K562 (cell line): ENCODE data around the gene GLRA3. TPM values are rescaled to one million over a fixed set of nuclear protein-coding genes. Genes with fewer than 3 reads are reported as not detected.
"Not testable (repeated sequence)": the region's sequence is repeated elsewhere in the genome, so short reads cannot be mapped to it uniquely, and the experiment has no call there.

Source experiments
- ATAC-seq: fragments of 200-7000 bp; cut with Tn5 transposase; 3 replicates; pipeline ENCODE4 v1.9.1; 2020; ENCODE audit warnings: moderate library complexity
- BruUV-seq: library from RNA; stranded (reverse); fragments of 400-500 nt; replicated peaks from 2 replicates; lab custom pipeline; 2021; lab: Mats Ljungman, UMichigan
- CTCF ChIA-PET: fragments of 300-600 bp; formaldehyde crosslinking; extraction: SDS; loops from one replicate; lab custom pipeline; 2021; ENCODE audit warnings: low intra/inter-chr PET ratio; lab: Yijun Ruan, JAX
- POLR2A ChIA-PET: fragments of 300-600, 350-650 bp; sonication (Branson Sonifier 250); formaldehyde crosslinking; extraction: SDS; loops from one replicate; lab custom pipeline; 2021; ENCODE audit warnings: antibody characterized with exemption, inconsistent platforms; lab: Yijun Ruan, JAX
- DNase-seq, 4 experiments: peaks; one replicate each; pipeline versions ENCODE4 v3.0.0 to v3.0.0-alpha.2; 2011 to 2018; ENCODE audit warnings: low spot score in 3 of 4, mixed read lengths in 3 of 4; ENCODE audit errors: extremely low read depth in 1 of 4
- FAIRE-seq: peaks from 2 replicates; lab custom pipeline; 2011; peaks lifted over from hg19 to GRCh38; lab: Jason Lieb, UNC
- H2AFZ ChIP-seq: 2 replicates; pipeline ENCODE4 v1.6.0; 2011; ENCODE audit warnings: low read depth, low read length, control low read depth, inconsistent platforms
- H3K27ac ChIP-seq: fragments of 200-600 bp; 3 replicates; pipeline ENCODE4 v1.8.0; 2011; ENCODE audit warnings: low read depth, mild to moderate bottlenecking, control low read depth, inconsistent platforms, low read length, moderate library complexity, mixed read lengths; ENCODE audit errors: extremely low read depth
- H3K27me3 ChIP-seq, 2 experiments: fragments of 300-600 bp in 1 of 2; 2 replicates in 1 of 2; 3 replicates in 1 of 2; pipeline versions ENCODE4 v1.6.0 to v1.8.0; 2011; ENCODE audit warnings: inconsistent platforms in 2 of 2, low read length in 2 of 2, mild to moderate bottlenecking in 1 of 2, mixed read lengths in 1 of 2, moderate library complexity in 1 of 2; ENCODE audit not compliant: control insufficient read depth in 2 of 2, insufficient read depth in 2 of 2
- H3K36me3 ChIP-seq: fragments of 300-600 bp; 3 replicates; pipeline ENCODE4 v1.8.0; 2011; ENCODE audit warnings: mild to moderate bottlenecking, low read length, inconsistent platforms; ENCODE audit not compliant: control insufficient read depth, insufficient read depth
- H3K4me1 ChIP-seq, 2 experiments: fragments of 200-600 bp in 1 of 2; replicated peaks in 1 of 2; 2 replicates in 1 of 2; 3 replicates in 1 of 2; pipeline versions ENCODE4 v1.5.1 to v1.8.0; 2011; ENCODE audit warnings: inconsistent platforms in 2 of 2, low read length in 2 of 2, mild to moderate bottlenecking in 1 of 2, mixed read lengths in 1 of 2, moderate library complexity in 1 of 2; ENCODE audit not compliant: control insufficient read depth in 2 of 2, insufficient read depth in 2 of 2
- H3K4me2 ChIP-seq: 2 replicates; pipeline ENCODE4 v1.6.1; 2011; ENCODE audit warnings: low read length, control low read depth, inconsistent platforms, mixed read lengths; ENCODE audit not compliant: insufficient read depth
- H3K4me3 ChIP-seq: fragments of 200-600 bp; sonication (generic), shearing (Covaris generic); 2 replicates; pipeline ENCODE4 v1.5.1; 2016; ENCODE audit warnings: control low read depth, inconsistent platforms
- H3K79me2 ChIP-seq: fragments of 200-600 bp; 3 replicates; pipeline ENCODE4 v1.8.0; 2011; ENCODE audit warnings: low read length, inconsistent platforms; ENCODE audit not compliant: control insufficient read depth, insufficient read depth
- H3K9ac ChIP-seq, 2 experiments: 2 replicates each; pipeline versions ENCODE4 v1.6.0 to v1.6.1; 2011; ENCODE audit warnings: low read depth in 2 of 2, low read length in 2 of 2, control low read depth in 1 of 2, inconsistent platforms in 1 of 2, mild to moderate bottlenecking in 1 of 2, mixed read lengths in 1 of 2; ENCODE audit not compliant: insufficient read depth in 1 of 2
- H3K9me1 ChIP-seq: one replicate; pipeline ENCODE4 v1.6.0; 2011; ENCODE audit warnings: inconsistent platforms, mild to moderate bottlenecking, low read length, moderate library complexity; ENCODE audit not compliant: control insufficient read depth, insufficient read depth
- H3K9me3 ChIP-seq: replicated peaks from 2 replicates; pipeline ENCODE4 v1.5.1; 2011; ENCODE audit warnings: low read depth, low read length, inconsistent platforms; ENCODE audit not compliant: control insufficient read depth, insufficient read depth
- H4K20me1 ChIP-seq: replicated peaks from 2 replicates; pipeline ENCODE4 v1.6.1; 2011; ENCODE audit warnings: low read length, inconsistent platforms, mixed read lengths; ENCODE audit not compliant: control insufficient read depth, insufficient read depth
- CTCF ChIP-seq, 3 experiments: IDR thresholded peaks in 2 of 3; conservative IDR thresholded peaks in 1 of 3; 2 replicates each; pipeline ENCODE4 v1.5.1; 2011 to 2012; ENCODE audit warnings: low read length in 3 of 3, mild to moderate bottlenecking in 3 of 3, control low read depth in 2 of 3, improper control_type of control experiment in 1 of 3, inconsistent platforms in 1 of 3, low read depth in 1 of 3, mixed read lengths in 1 of 3, moderate library complexity in 1 of 3; ENCODE audit not compliant: insufficient read depth in 2 of 3
- HNRNPH1 ChIP-seq: fragments of 200-400 bp; formaldehyde crosslinking; optimal IDR thresholded peaks from 2 replicates; pipeline ENCODE3; 2017; ENCODE audit warnings: low read depth, mild to moderate bottlenecking, low read length, moderate library complexity
- WGBS: fragments of 100-300 bp; shearing (Covaris generic); methylation state at CpG from one replicate; pipeline ENCODE4 v1.1.6; 2016; ENCODE audit warnings: low coverage, mixed read lengths; ENCODE audit not compliant: insufficient coverage; ENCODE audit errors: missing lambda C conversion rate; 5-methylcytosine and 5-hydroxymethylcytosine counted together
- in situ Hi-C: fragments of 300-500 bp; cut with MboI; formaldehyde crosslinking; loops from 4 replicates; pipeline ENCODE4 v1.15.0; 2018; ENCODE audit warnings: inconsistent platforms, mixed read lengths
- intact Hi-C: fragments of 100-400 bp; cut with micrococcal nuclease; formaldehyde crosslinking; loops from 2 replicates; pipeline ENCODE4 v1.14.2; 2022
- polyA plus RNA-seq, 8 experiments: library from polyadenylated mRNA; depleted of rRNA in 4 of 8; stranded (reverse) in 5 of 8; unstranded in 3 of 8; fragments of >200 nt; fragmentation: Nextera tagmentation in 2 of 8; fragmentation: Illumina TruSeq in 1 of 8; extraction: Ambion mirVana in 2 of 8; extraction: Trizol in 1 of 8; gene quantifications; 2 replicates each; pipeline versions ENCODE4 v1.2.1 to v1.2.3, GENCODE V29; 2011 to 2014; ENCODE audit warnings: inconsistent platforms in 1 of 8, missing spikeins in 1 of 8
- total RNA-seq, 7 experiments: library from RNA; depleted of rRNA in 6 of 7; stranded (reverse); fragments of >200 nt in 6 of 7; fragmentation: Illumina TruSeq in 2 of 7; extraction: Trizol in 2 of 7; gene quantifications; 2 replicates each; pipeline versions ENCODE4 v1.2.1 to v1.2.3, GENCODE V29; 2011 to 2021; ENCODE audit warnings: low replicate concordance in 1 of 7

The GLRA3 gene
- total and polyA plus RNA-seq, 9 of the 15 experiments (the other 6 are each of a cell fraction or from before 2014, with no cell fraction given): 0.06 to 0.14 (median 0.08) TPM; not detected in 2

- H3K9me1 ChIP-seq: no peaks in the 10 kb centered on the region
- WGBS: 0% methylated on average over 1 of the region's 1 CpG
Measured at GRCh38 chr4:174873931-174874330, 44.9 kb upstream of the GLRA3 start.

GRCh38 chr4:174873146-174873545 lies 44.1 kb upstream of the GLRA3 start:
- POLR2A ChIA-PET, FAIRE-seq: not testable (repeated sequence)

More at GRCh38 chr4:174873931-174874330, 44.9 kb upstream of the GLRA3 start:
- Histone ChIP-seq H3K27ac (no peak overlapping the region), H3K4me2 (no peak overlapping the region), H3K4me1 (no peaks in the 10 kb centered on the region), H3K9me3 (no peaks in the 10 kb centered on the region), H2AFZ (no peak overlapping the region), H3K4me3 (no peak overlapping the region), H3K27me3 (no peaks in the 10 kb centered on the region), H3K79me2 (no peaks in the 10 kb centered on the region), H4K20me1 (no peaks in the 10 kb centered on the region), H3K36me3 (no peaks in the 10 kb centered on the region), H3K9ac (no peak overlapping the region)
- BruUV-seq: no TSS peak
- FAIRE-seq (peak; percentile 42), ATAC-seq (peak; percentile 40; the same call in 1 of the 3 replicates), DNase-seq (peak; percentile 7 to 24 (median 14))
- TF ChIP-seq CTCF (IDR thresholded peaks at IDR 0.05 in 2 of 3, conservative IDR thresholded peaks at IDR 0.05 in 1 of 3; ENCODE audit: insufficient read depth in 2 of 3, low read depth in 1 of 3, low read length in 3 of 3) (peak; percentile 11 to 28 (median 15); a peak in 2 of 6 replicates), HNRNPH1 (no peak)
- in situ Hi-C loops: no loop called here
- ChIA-PET CTCF (no interaction called here), POLR2A (no interaction called here)
- intact Hi-C loops: loop anchor here (10.0 kb wide), 1 partner anchor 661 kb away; no protein-coding TSS in a partner anchor

More at GRCh38 chr4:174873146-174873545, 44.1 kb upstream of the GLRA3 start:
- H3K27ac ChIP-seq, H4K20me1 ChIP-seq, H3K36me3 ChIP-seq, DNase-seq, H2AFZ ChIP-seq, H3K4me3 ChIP-seq, ATAC-seq, H3K4me2 ChIP-seq, H3K9me3 ChIP-seq, H3K27me3 ChIP-seq, H3K4me1 ChIP-seq, H3K9me1 ChIP-seq, H3K79me2 ChIP-seq, BruUV-seq, CTCF ChIA-PET, H3K9ac ChIP-seq, in situ Hi-C loops: not testable (repeated sequence)
- 0% methylated on average over 3 of the region's 4 CpGs for WGBS
- intact Hi-C loops: loop anchor here (10.0 kb wide), 1 partner anchor 662 kb away; no protein-coding TSS in a partner anchor
